Measurements from ENCODE around the gene LCN15.
"Not testable (repeated sequence)": the region's sequence is repeated elsewhere in the genome, so short reads cannot be mapped to it uniquely, and the experiment has no call there.

DNA sequence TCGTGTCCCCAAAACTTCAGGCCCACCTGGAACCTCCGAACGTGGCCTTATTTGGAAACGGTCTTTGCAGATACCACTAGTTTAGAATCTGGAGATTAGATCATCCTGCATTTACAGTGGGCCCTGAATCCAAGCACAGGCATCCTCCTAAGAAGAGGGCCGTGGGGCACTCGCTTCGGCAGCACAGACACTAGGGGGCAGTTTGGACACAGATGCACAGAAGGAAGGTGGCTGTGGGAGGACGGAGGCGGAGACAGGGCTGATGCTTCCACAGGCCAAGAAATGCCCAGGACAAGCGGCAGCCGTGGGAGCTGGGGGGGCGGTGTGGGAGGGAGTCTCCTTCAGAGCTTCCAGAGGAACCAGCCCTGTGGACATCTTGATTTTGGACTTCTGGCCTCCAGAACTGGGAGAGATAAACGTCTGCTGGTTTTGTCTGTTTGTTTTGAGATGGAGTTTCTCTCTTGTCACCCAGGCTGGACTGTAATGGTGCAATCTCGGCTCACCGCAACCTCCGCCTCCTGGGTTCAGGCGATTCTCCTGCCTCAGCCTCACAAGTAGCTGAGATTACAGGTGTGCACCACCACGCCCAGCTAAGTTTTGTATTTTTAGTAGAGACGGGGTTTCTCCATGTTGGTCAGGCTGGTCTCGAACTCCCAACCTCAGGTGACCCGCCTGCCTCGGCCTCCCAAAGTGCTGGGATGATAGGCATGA is 3.3 kb downstream of the LCN15 start:
- not testable (repeated sequence) for TF ChIP-seq E2F8 (IDR thresholded peaks at IDR 0.05; ENCODE audit: low read depth, partially characterized antibody); GABPA (IDR thresholded peaks at IDR 0.05; ENCODE audit: low read depth); EZH2 (IDR thresholded peaks at IDR 0.05; ENCODE audit: borderline replicate concordance, control insufficient read depth, low read depth, low read length)
- peak; percentile 56 to 78 (median 63) for TF ChIP-seq CTCF (IDR thresholded peaks at IDR 0.05 in 2 of 3, conservative IDR thresholded peaks at IDR 0.05 in 1 of 3; ENCODE audit: control insufficient read depth in 2 of 3, extremely low read depth in 1 of 3, insufficient read depth in 1 of 3, low read depth in 3 of 3, low read length in 3 of 3)
- TF ChIP-seq, protein P1, sequence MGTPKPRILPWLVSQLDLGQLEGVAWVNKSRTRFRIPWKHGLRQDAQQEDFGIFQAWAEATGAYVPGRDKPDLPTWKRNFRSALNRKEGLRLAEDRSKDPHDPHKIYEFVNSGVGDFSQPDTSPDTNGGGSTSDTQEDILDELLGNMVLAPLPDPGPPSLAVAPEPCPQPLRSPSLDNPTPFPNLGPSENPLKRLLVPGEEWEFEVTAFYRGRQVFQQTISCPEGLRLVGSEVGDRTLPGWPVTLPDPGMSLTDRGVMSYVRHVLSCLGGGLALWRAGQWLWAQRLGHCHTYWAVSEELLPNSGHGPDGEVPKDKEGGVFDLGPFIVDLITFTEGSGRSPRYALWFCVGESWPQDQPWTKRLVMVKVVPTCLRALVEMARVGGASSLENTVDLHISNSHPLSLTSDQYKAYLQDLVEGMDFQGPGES (IDR thresholded peaks at IDR 0.05), result not testable (repeated sequence)
